ENCODE results near the gene MAML2.
A peak's percentile ranks its signal among the peaks of the same experiment; 100 is the strongest.

MAML2 gene

DNA sequence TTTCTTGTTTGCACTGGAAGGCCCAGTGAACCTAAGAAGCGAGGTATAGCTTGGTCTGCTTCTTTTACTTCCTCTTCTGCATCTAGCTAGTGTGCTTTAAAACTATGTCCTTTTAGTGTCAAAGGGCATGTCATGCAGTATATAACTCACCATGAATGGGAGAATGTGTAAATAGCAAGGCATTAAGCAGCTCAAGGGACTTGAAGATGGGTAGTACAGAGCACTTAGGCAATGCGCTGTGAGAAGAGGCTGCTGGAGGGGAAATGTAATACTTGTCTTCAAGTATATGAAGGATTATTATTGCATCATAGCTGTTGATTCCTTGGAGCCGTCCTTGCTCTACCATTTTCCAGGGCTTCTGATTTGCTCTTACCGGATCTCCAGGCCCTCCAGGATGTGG is 7.6 kb downstream of the MAML2 start:
- 15% methylated on average over 4 of the region's 4 CpGs for WGBS
- peak overlapping the region in 1 of 2 experiments; percentile 40 for H3K4ac ChIP-seq (ENCODE audit: low read depth in 1 of 2, low read length in 2 of 2)

GRCh38 chr11:96334219-96334618 is 8.8 kb downstream of the MAML2 start:
- Histone ChIP-seq H3K4me2 (ENCODE audit: low read length, poor library complexity, severe bottlenecking) (no peak overlapping the region), H3K79me1 (replicated peaks; ENCODE audit: low read length, poor library complexity, severe bottlenecking) (peaks cover 4% of the 10 kb centered on the region), H2AFZ (ENCODE audit: low read depth, low read length) (no peak overlapping the region), H3K36me3 (ENCODE audit: control insufficient read depth in 1 of 2, insufficient read depth in 2 of 2, low read depth in 1 of 2, low read length in 2 of 2) (peaks cover 0 to 22% of the 10 kb centered on the region in 2 experiments), H3K18ac (ENCODE audit: low read depth in 1 of 2, low read length in 2 of 2) (no peak overlapping the region), H2AK5ac (ENCODE audit: low read length, severe bottlenecking) (no peak overlapping the region), H3K4me3 (ENCODE audit: insufficient read depth in 1 of 2, low read depth in 1 of 2, low read length in 2 of 2) (no peak overlapping the region), H4K8ac (ENCODE audit: low read length) (no peak overlapping the region), H3K23ac (ENCODE audit: low read length in 2 of 2) (no peak overlapping the region), H4K91ac (ENCODE audit: low read length) (no peak overlapping the region), H2BK120ac (ENCODE audit: low read depth, low read length) (no peak overlapping the region), H2BK5ac (ENCODE audit: low read depth, low read length, poor library complexity, severe bottlenecking) (no peak overlapping the region), H3K27me3 (ENCODE audit: control insufficient read depth in 1 of 2, insufficient read depth in 1 of 2, low read length in 2 of 2) (no peaks in the 10 kb centered on the region), H3K4ac (ENCODE audit: low read depth in 1 of 2, low read length in 2 of 2) (no peak overlapping the region), H3K14ac (ENCODE audit: low read length in 2 of 2) (no peak overlapping the region), H2BK15ac (ENCODE audit: low read depth, poor library complexity, severe bottlenecking) (no peak overlapping the region), H3K27ac (ENCODE audit: low read length, poor library complexity, severe bottlenecking) (no peak overlapping the region), H3K9me3 (ENCODE audit: control insufficient read depth, low read length) (no peaks in the 10 kb centered on the region), H3K9ac (ENCODE audit: low read length) (no peak overlapping the region), H2BK12ac (ENCODE audit: low read length in 2 of 2) (no peak overlapping the region), H3K4me1 (ENCODE audit: control insufficient read depth, insufficient read depth, low read depth, low read length) (peaks cover 8% of the 10 kb centered on the region)
- DNase-seq = no peak
- WGBS = 95% methylated on average over 4 of the region's 4 CpGs

More for the DNA sequence above, 7.6 kb downstream of the MAML2 start:
- no peak overlapping the region for H3K4me2 ChIP-seq (ENCODE audit: low read length, poor library complexity, severe bottlenecking)
- no peak overlapping the region for H3K9ac ChIP-seq (ENCODE audit: low read length)
- H3K4me1 ChIP-seq (ENCODE audit: control insufficient read depth, insufficient read depth, low read depth, low read length) = peaks cover 14% of the 10 kb centered on the region
- no peak overlapping the region for H3K27ac ChIP-seq (ENCODE audit: low read length, poor library complexity, severe bottlenecking)
- H3K27me3 ChIP-seq (ENCODE audit: control insufficient read depth in 1 of 2, insufficient read depth in 1 of 2, low read length in 2 of 2) = no peaks in the 10 kb centered on the region
- peak overlapping the region in 1 of 2 experiments; percentile 45 for H2BK12ac ChIP-seq (ENCODE audit: low read length in 2 of 2)
- no peak overlapping the region for H3K23ac ChIP-seq (ENCODE audit: low read length in 2 of 2)
- DNase-seq = peak; percentile 95
- H3K4me3 ChIP-seq (ENCODE audit: insufficient read depth in 1 of 2, low read depth in 1 of 2, low read length in 2 of 2) = no peak overlapping the region
- peak overlapping the region; percentile 59 for H4K8ac ChIP-seq (ENCODE audit: low read length)
- H3K79me1 ChIP-seq (replicated peaks; ENCODE audit: low read length, poor library complexity, severe bottlenecking) = peaks cover 4% of the 10 kb centered on the region
- no peaks in the 10 kb centered on the region for H3K9me3 ChIP-seq (ENCODE audit: control insufficient read depth, low read length)
- H3K36me3 ChIP-seq (ENCODE audit: control insufficient read depth in 1 of 2, insufficient read depth in 2 of 2, low read depth in 1 of 2, low read length in 2 of 2) = peaks cover 0 to 22% of the 10 kb centered on the region in 2 experiments
- peak overlapping the region; percentile 45 to 61 for H3K18ac ChIP-seq (ENCODE audit: low read depth in 1 of 2, low read length in 2 of 2)
- H2BK15ac ChIP-seq (ENCODE audit: low read depth, poor library complexity, severe bottlenecking) = no peak overlapping the region
- H2AFZ ChIP-seq (ENCODE audit: low read depth, low read length) = no peak overlapping the region
- no peak overlapping the region for H2BK5ac ChIP-seq (ENCODE audit: low read depth, low read length, poor library complexity, severe bottlenecking)
- no peak overlapping the region for H2BK120ac ChIP-seq (ENCODE audit: low read depth, low read length)
- H4K91ac ChIP-seq (ENCODE audit: low read length) = no peak overlapping the region
- H2AK5ac ChIP-seq (ENCODE audit: low read length, severe bottlenecking) = no peak overlapping the region
- H3K14ac ChIP-seq (ENCODE audit: low read length in 2 of 2) = no peak overlapping the region

GRCh38 chr11:96333191-96333719 is 9.7 kb downstream of the MAML2 start:
- peak overlapping the region; percentile 54 for H2AK5ac ChIP-seq (ENCODE audit: low read length, severe bottlenecking)
- H3K27me3 ChIP-seq (ENCODE audit: control insufficient read depth in 1 of 2, insufficient read depth in 1 of 2, low read length in 2 of 2) = no peaks in the 10 kb centered on the region
- H2BK5ac ChIP-seq (ENCODE audit: low read depth, low read length, poor library complexity, severe bottlenecking) = no peak overlapping the region
- peak overlapping the region; percentile 55 for H3K9ac ChIP-seq (ENCODE audit: low read length)
- no peak overlapping the region for H3K14ac ChIP-seq (ENCODE audit: low read length in 2 of 2)
- H3K4me1 ChIP-seq (ENCODE audit: control insufficient read depth, insufficient read depth, low read depth, low read length) = peaks cover 7% of the 10 kb centered on the region
- no peak overlapping the region for H2BK12ac ChIP-seq (ENCODE audit: low read length in 2 of 2)
- H3K23ac ChIP-seq (ENCODE audit: low read length in 2 of 2) = no peak overlapping the region
- no peak for DNase-seq
- no peak overlapping the region for H2AFZ ChIP-seq (ENCODE audit: low read depth, low read length)
- no peak overlapping the region for H3K4ac ChIP-seq (ENCODE audit: low read depth in 1 of 2, low read length in 2 of 2)
- no peak overlapping the region for H4K8ac ChIP-seq (ENCODE audit: low read length)
- H3K27ac ChIP-seq (ENCODE audit: low read length, poor library complexity, severe bottlenecking) = peak overlapping the region; percentile 23
- H3K9me3 ChIP-seq (ENCODE audit: control insufficient read depth, low read length) = no peaks in the 10 kb centered on the region
- H3K4me3 ChIP-seq (ENCODE audit: insufficient read depth in 1 of 2, low read depth in 1 of 2, low read length in 2 of 2) = no peak overlapping the region
- H3K4me2 ChIP-seq (ENCODE audit: low read length, poor library complexity, severe bottlenecking) = no peak overlapping the region
- no peak overlapping the region for H4K91ac ChIP-seq (ENCODE audit: low read length)
- no peak overlapping the region for H3K18ac ChIP-seq (ENCODE audit: low read depth in 1 of 2, low read length in 2 of 2)
- 57% methylated on average over 3 of the region's 4 CpGs for WGBS
- peaks cover 0 to 22% of the 10 kb centered on the region in 2 experiments for H3K36me3 ChIP-seq (ENCODE audit: control insufficient read depth in 1 of 2, insufficient read depth in 2 of 2, low read depth in 1 of 2, low read length in 2 of 2)
- H2BK120ac ChIP-seq (ENCODE audit: low read depth, low read length) = no peak overlapping the region
- peaks cover 4% of the 10 kb centered on the region for H3K79me1 ChIP-seq (replicated peaks; ENCODE audit: low read length, poor library complexity, severe bottlenecking)
- no peak overlapping the region for H2BK15ac ChIP-seq (ENCODE audit: low read depth, poor library complexity, severe bottlenecking)

- Histone ChIP-seq H3K9ac (ENCODE audit: low read length) (peak overlapping the region; percentile 55), H4K91ac (ENCODE audit: low read length) (no peak overlapping the region), H2BK5ac (ENCODE audit: low read depth, low read length, poor library complexity, severe bottlenecking) (no peak overlapping the region), H3K4ac (ENCODE audit: low read depth in 1 of 2, low read length in 2 of 2) (peak overlapping the region in 1 of 2 experiments; percentile 32), H4K8ac (ENCODE audit: low read length) (peak overlapping the region; percentile 39), H3K4me1 (ENCODE audit: control insufficient read depth, insufficient read depth, low read depth, low read length) (peaks cover 10% of the 10 kb centered on the region), H3K23ac (ENCODE audit: low read length in 2 of 2) (no peak overlapping the region), H3K4me2 (ENCODE audit: low read length, poor library complexity, severe bottlenecking) (no peak overlapping the region), H3K18ac (ENCODE audit: low read depth in 1 of 2, low read length in 2 of 2) (peak overlapping the region; percentile 34 to 40), H2BK120ac (ENCODE audit: low read depth, low read length) (no peak overlapping the region), H3K36me3 (ENCODE audit: control insufficient read depth in 1 of 2, insufficient read depth in 2 of 2, low read depth in 1 of 2, low read length in 2 of 2) (peaks cover 0 to 22% of the 10 kb centered on the region in 2 experiments), H3K27ac (ENCODE audit: low read length, poor library complexity, severe bottlenecking) (peak overlapping the region; percentile 31), H3K14ac (ENCODE audit: low read length in 2 of 2) (no peak overlapping the region), H2BK12ac (ENCODE audit: low read length in 2 of 2) (peak overlapping the region in 1 of 2 experiments; percentile 48), H3K27me3 (ENCODE audit: control insufficient read depth in 1 of 2, insufficient read depth in 1 of 2, low read length in 2 of 2) (no peaks in the 10 kb centered on the region), H2BK15ac (ENCODE audit: low read depth, poor library complexity, severe bottlenecking) (no peak overlapping the region), H3K79me1 (replicated peaks; ENCODE audit: low read length, poor library complexity, severe bottlenecking) (peaks cover 4% of the 10 kb centered on the region), H2AFZ (ENCODE audit: low read depth, low read length) (no peak overlapping the region), H3K4me3 (ENCODE audit: insufficient read depth in 1 of 2, low read depth in 1 of 2, low read length in 2 of 2) (peak overlapping the region in 1 of 2 experiments; percentile 50), H3K9me3 (ENCODE audit: control insufficient read depth, low read length) (no peaks in the 10 kb centered on the region), H2AK5ac (ENCODE audit: low read length, severe bottlenecking) (no peak overlapping the region)
- DNase-seq = peak; percentile 61
- WGBS = 42% methylated on average over 8 of the region's 8 CpGs
Measured at GRCh38 chr11:96332126-96332771, 10.7 kb downstream of the MAML2 start.

Measured in mesenchymal stem cell (in vitro differentiated cells and primary cell).